ENCODE measurements around the gene FAM83E.

FAM83E gene

DNA sequence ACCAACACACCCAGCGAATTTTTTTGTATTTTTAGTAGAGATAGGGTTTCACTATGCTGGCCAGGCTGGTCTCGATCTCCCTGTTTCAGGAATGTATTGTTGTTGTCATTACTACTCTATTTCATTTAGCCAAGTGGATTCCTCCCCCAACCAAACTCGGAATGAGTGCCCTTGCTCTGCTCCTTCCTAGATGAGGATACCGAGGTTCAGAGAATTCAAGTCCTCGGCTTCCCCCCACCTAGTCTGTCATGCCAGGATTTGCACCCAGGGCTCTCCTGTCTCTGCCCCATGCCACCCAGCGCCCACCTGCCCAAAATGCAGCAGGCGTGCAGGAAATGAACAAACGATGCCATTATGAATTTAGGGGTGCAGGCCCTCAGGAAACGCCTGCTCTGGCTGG lies 11.9 kb downstream of the FAM83E start:
- TF ChIP-seq TAF1 (IDR thresholded peaks at IDR 0.05; ENCODE audit: borderline replicate concordance, low read depth, low read length): no peak
- no peak for TF ChIP-seq POLR2AphosphoS5 (IDR thresholded peaks at IDR 0.05; ENCODE audit: low read depth, low read length)
- no peak for TF ChIP-seq POLR2A (IDR thresholded peaks at IDR 0.05; ENCODE audit: low read depth, low read length)
- FAIRE-seq (no peak), DNase-seq (ENCODE audit: insufficient read length) (no peak)

- DNase-seq (ENCODE audit: insufficient read length): no peak
- FAIRE-seq: no peak
- TF ChIP-seq TAF1 (IDR thresholded peaks at IDR 0.05; ENCODE audit: borderline replicate concordance, low read depth, low read length): no peak
- TF ChIP-seq POLR2A (IDR thresholded peaks at IDR 0.05; ENCODE audit: low read depth, low read length): no peak
- TF ChIP-seq POLR2AphosphoS5 (IDR thresholded peaks at IDR 0.05; ENCODE audit: low read depth, low read length): no peak
Measured at GRCh38 chr19:48600679-48601417, 14.0 kb downstream of the FAM83E start.

DNA sequence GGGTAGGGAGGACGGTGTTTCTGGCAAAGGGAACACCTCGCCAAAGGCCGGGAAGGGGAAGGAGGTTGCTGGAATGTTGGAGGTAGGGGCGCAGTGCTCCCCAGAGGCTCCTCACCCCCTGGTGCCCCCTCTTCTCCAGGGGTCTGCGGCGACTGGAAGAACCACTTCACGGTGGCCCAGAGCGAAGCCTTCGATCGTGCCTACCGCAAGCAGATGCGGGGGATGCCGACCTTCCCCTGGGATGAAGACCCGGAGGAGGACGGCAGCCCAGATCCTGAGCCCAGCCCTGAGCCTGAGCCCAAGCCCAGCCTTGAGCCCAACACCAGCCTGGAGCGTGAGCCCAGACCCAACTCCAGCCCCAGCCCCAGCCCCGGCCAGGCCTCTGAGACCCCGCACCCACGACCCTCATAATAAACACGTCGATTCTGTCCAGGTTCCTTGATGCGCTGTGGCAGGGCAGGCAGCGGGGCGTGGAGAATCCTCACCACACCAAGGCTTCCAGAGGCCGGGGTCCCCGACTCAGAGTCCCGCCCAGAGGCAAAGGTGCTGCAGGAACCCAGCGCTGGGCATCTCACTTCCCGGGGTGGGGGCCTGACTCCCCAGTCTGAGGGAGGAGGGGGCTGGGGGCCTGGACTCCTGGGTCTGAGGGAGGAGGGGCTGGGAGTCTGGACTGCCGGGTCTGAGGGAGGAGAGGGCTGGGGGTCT lies 15.7 kb downstream of the FAM83E start:
- no peak for TF ChIP-seq POLR2A (IDR thresholded peaks at IDR 0.05; ENCODE audit: low read depth, low read length)
- no peak for TF ChIP-seq POLR2AphosphoS5 (IDR thresholded peaks at IDR 0.05; ENCODE audit: low read depth, low read length)
- no peak for TF ChIP-seq TAF1 (IDR thresholded peaks at IDR 0.05; ENCODE audit: borderline replicate concordance, low read depth, low read length)
- FAIRE-seq (no peak), DNase-seq (ENCODE audit: insufficient read length) (peak; percentile 13)

- FAIRE-seq (peak; percentile 66), DNase-seq (ENCODE audit: insufficient read length) (no peak)
- TF ChIP-seq POLR2AphosphoS5 (IDR thresholded peaks at IDR 0.05; ENCODE audit: low read depth, low read length) (peak; percentile 25; the same call in 1 of the 2 replicates), POLR2A (IDR thresholded peaks at IDR 0.05; ENCODE audit: low read depth, low read length) (peak; percentile 61; the same call in 1 of the 2 replicates), TAF1 (IDR thresholded peaks at IDR 0.05; ENCODE audit: borderline replicate concordance, low read depth, low read length) (no peak)
Measured at GRCh38 chr19:48596679-48597465, 18.0 kb downstream of the FAM83E start.

GRCh38 chr19:48596237-48596636 lies 18.6 kb downstream of the FAM83E start:
- no peak for DNase-seq (ENCODE audit: insufficient read length)

GRCh38 chr19:48595833-48596232 lies 19.0 kb downstream of the FAM83E start:
- FAIRE-seq: no peak
- TF ChIP-seq POLR2AphosphoS5 (IDR thresholded peaks at IDR 0.05; ENCODE audit: low read depth, low read length) (no peak), TAF1 (IDR thresholded peaks at IDR 0.05; ENCODE audit: borderline replicate concordance, low read depth, low read length) (no peak), POLR2A (IDR thresholded peaks at IDR 0.05; ENCODE audit: low read depth, low read length) (no peak)
- no peak for DNase-seq (ENCODE audit: insufficient read length)

More at GRCh38 chr19:48596237-48596636, 18.6 kb downstream of the FAM83E start:
- no peak for FAIRE-seq
- TF ChIP-seq POLR2AphosphoS5 (IDR thresholded peaks at IDR 0.05; ENCODE audit: low read depth, low read length) (no peak), TAF1 (IDR thresholded peaks at IDR 0.05; ENCODE audit: borderline replicate concordance, low read depth, low read length) (no peak), POLR2A (IDR thresholded peaks at IDR 0.05; ENCODE audit: low read depth, low read length) (no peak)

DNA sequence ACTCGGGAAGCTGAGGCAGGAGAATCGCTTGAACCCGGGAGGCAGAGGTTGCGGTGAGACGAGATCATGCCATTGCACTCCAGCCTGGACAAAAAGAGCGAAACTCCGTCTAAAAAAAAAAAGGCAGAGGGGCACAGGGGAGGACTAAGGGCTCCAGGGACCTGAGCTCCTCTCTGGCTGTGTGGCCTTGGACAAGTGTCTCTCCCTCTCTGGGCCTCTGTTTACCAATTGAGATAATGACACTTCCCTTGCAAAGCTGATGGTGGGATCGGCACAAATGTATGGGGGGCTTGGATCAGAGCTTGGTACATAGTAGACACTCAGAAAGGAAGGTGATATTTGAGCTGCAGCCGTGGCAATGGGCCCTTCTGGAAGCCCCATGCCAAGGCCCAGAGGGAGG lies 19.7 kb downstream of the FAM83E start:
- DNase-seq (ENCODE audit: insufficient read length): no peak
- no peak for FAIRE-seq
- TF ChIP-seq TAF1 (IDR thresholded peaks at IDR 0.05; ENCODE audit: borderline replicate concordance, low read depth, low read length): no peak
- TF ChIP-seq POLR2A (IDR thresholded peaks at IDR 0.05; ENCODE audit: low read depth, low read length): no peak
- TF ChIP-seq POLR2AphosphoS5 (IDR thresholded peaks at IDR 0.05; ENCODE audit: low read depth, low read length): no peak

- no peak for DNase-seq (ENCODE audit: insufficient read length)
- FAIRE-seq: no peak
- TF ChIP-seq POLR2A (IDR thresholded peaks at IDR 0.05; ENCODE audit: low read depth, low read length) (no peak), POLR2AphosphoS5 (IDR thresholded peaks at IDR 0.05; ENCODE audit: low read depth, low read length) (no peak), TAF1 (IDR thresholded peaks at IDR 0.05; ENCODE audit: borderline replicate concordance, low read depth, low read length) (no peak)
Measured at GRCh38 chr19:48591021-48591420, 23.9 kb downstream of the FAM83E start.

- FAIRE-seq: peak; percentile 82
- peak; percentile 93 for DNase-seq (ENCODE audit: insufficient read length)
- no peak for TF ChIP-seq TAF1 (IDR thresholded peaks at IDR 0.05; ENCODE audit: borderline replicate concordance, low read depth, low read length)
- no peak for TF ChIP-seq POLR2A (IDR thresholded peaks at IDR 0.05; ENCODE audit: low read depth, low read length)
- TF ChIP-seq POLR2AphosphoS5 (IDR thresholded peaks at IDR 0.05; ENCODE audit: low read depth, low read length): no peak
Measured at GRCh38 chr19:48588670-48589401, 26.0 kb downstream of the FAM83E start.

- FAIRE-seq (no peak), DNase-seq (ENCODE audit: insufficient read length) (no peak)
- no peak for TF ChIP-seq POLR2A (IDR thresholded peaks at IDR 0.05; ENCODE audit: low read depth, low read length)
- no peak for TF ChIP-seq POLR2AphosphoS5 (IDR thresholded peaks at IDR 0.05; ENCODE audit: low read depth, low read length)
- no peak for TF ChIP-seq TAF1 (IDR thresholded peaks at IDR 0.05; ENCODE audit: borderline replicate concordance, low read depth, low read length)
Measured at GRCh38 chr19:48587387-48587786, 27.5 kb downstream of the FAM83E start.

Data from GM12892 (cell line).